Measurements from ENCODE around the gene BCL3. TPM values are rescaled to one million over a fixed set of nuclear protein-coding genes. Genes with fewer than 3 reads are reported as not detected.

The BCL3 gene
- total and polyA plus RNA-seq, 2 experiments from 2014 or later: 11.3 to 24.6 TPM

- H3K9ac ChIP-seq: peak overlapping the region; percentile 84
- peaks cover 48% of the 10 kb centered on the region for H3K79me2 ChIP-seq (ENCODE audit: insufficient read depth)
- H3K4me3 ChIP-seq: no peak overlapping the region
- in situ Hi-C loops (cut with MboI): no loop called here
- 75 to 80% methylated on average over 4 of the region's 4 CpGs for WGBS, 2 experiments (ENCODE audit: low coverage in 1 of 2, low lambda C conversion rate in 2 of 2, missing lambda C conversion rate in 2 of 2)
- 0 out of 2 replicates have a peak overlapping the region, but pooled peaks have one; percentile 88 for H3K27ac ChIP-seq
- H3K4me2 ChIP-seq (ENCODE audit: unreplicated experiment): peak overlapping the region; percentile 89
- H3K4me1 ChIP-seq (ENCODE audit: insufficient read depth): peaks cover 44% of the 10 kb centered on the region
- no peaks in the 10 kb centered on the region for H3K27me3 ChIP-seq (replicated peaks; ENCODE audit: insufficient read depth)
- no peak overlapping the region for H2AFZ ChIP-seq
- DNase-seq: no peak
- no peaks in the 10 kb centered on the region for H3K9me2 ChIP-seq (ENCODE audit: insufficient read depth)
- H4K20me1 ChIP-seq (ENCODE audit: insufficient read depth): no peaks in the 10 kb centered on the region
- TF ChIP-seq EZH2 (IDR thresholded peaks at IDR 0.05; ENCODE audit: insufficient read depth, poor library complexity, severe bottlenecking) (no peak), EZH2phosphoT487 (IDR thresholded peaks at IDR 0.05; ENCODE audit: insufficient read depth, low read depth) (no peak)
- H3F3A ChIP-seq (ENCODE audit: insufficient read depth): peaks cover 37% of the 10 kb centered on the region
- no peaks in the 10 kb centered on the region for H3K9me3 ChIP-seq (ENCODE audit: low read depth)
- peaks cover 35% of the 10 kb centered on the region for H3K36me3 ChIP-seq (ENCODE audit: low read depth)
Measured at GRCh38 chr19:44755219-44755618, 6.7 kb downstream of the BCL3 start.

- H3K9ac ChIP-seq: no peak overlapping the region
- TF ChIP-seq EZH2phosphoT487 (IDR thresholded peaks at IDR 0.05; ENCODE audit: insufficient read depth, low read depth) (no peak), EZH2 (IDR thresholded peaks at IDR 0.05; ENCODE audit: insufficient read depth, poor library complexity, severe bottlenecking) (no peak)
- peaks cover 42% of the 10 kb centered on the region for H3K4me1 ChIP-seq (ENCODE audit: insufficient read depth)
- peaks cover 35% of the 10 kb centered on the region for H3K36me3 ChIP-seq (ENCODE audit: low read depth)
- H3K27me3 ChIP-seq (replicated peaks; ENCODE audit: insufficient read depth): no peaks in the 10 kb centered on the region
- peaks cover 38% of the 10 kb centered on the region for H3K79me2 ChIP-seq (ENCODE audit: insufficient read depth)
- no peaks in the 10 kb centered on the region for H3K9me2 ChIP-seq (ENCODE audit: insufficient read depth)
- DNase-seq: no peak
- no peak overlapping the region for H3K27ac ChIP-seq
- H3K4me2 ChIP-seq (ENCODE audit: unreplicated experiment): no peak overlapping the region
- no peaks in the 10 kb centered on the region for H3K9me3 ChIP-seq (ENCODE audit: low read depth)
- no peak overlapping the region for H3K4me3 ChIP-seq
- WGBS, 2 experiments (ENCODE audit: low coverage in 1 of 2, low lambda C conversion rate in 2 of 2, missing lambda C conversion rate in 2 of 2): 87 to 88% methylated on average over 5 to 7 of the region's 7 CpGs
- H3F3A ChIP-seq (ENCODE audit: insufficient read depth): peaks cover 43% of the 10 kb centered on the region
- H4K20me1 ChIP-seq (ENCODE audit: insufficient read depth): no peaks in the 10 kb centered on the region
- H2AFZ ChIP-seq: no peak overlapping the region
- in situ Hi-C loops (cut with MboI): no loop called here
Measured at GRCh38 chr19:44756089-44756562, 7.6 kb downstream of the BCL3 start.

- TF ChIP-seq EZH2phosphoT487 (IDR thresholded peaks at IDR 0.05; ENCODE audit: insufficient read depth, low read depth) (no peak), EZH2 (IDR thresholded peaks at IDR 0.05; ENCODE audit: insufficient read depth, poor library complexity, severe bottlenecking) (no peak)
- 78 to 87% methylated on average over 31 to 51 of the region's 53 CpGs for WGBS, 2 experiments (ENCODE audit: low coverage in 1 of 2, low lambda C conversion rate in 2 of 2, missing lambda C conversion rate in 2 of 2)
- no peak for DNase-seq
- Histone ChIP-seq H3K9me2 (ENCODE audit: insufficient read depth) (no peaks in the 10 kb centered on the region), H3F3A (ENCODE audit: insufficient read depth) (peaks cover 45% of the 10 kb centered on the region), H2AFZ (no peak overlapping the region), H3K4me2 (ENCODE audit: unreplicated experiment) (no peak overlapping the region), H3K9me3 (ENCODE audit: low read depth) (no peaks in the 10 kb centered on the region), H4K20me1 (ENCODE audit: insufficient read depth) (no peaks in the 10 kb centered on the region), H3K4me3 (no peak overlapping the region), H3K9ac (no peak overlapping the region), H3K27me3 (replicated peaks; ENCODE audit: insufficient read depth) (no peaks in the 10 kb centered on the region), H3K4me1 (ENCODE audit: insufficient read depth) (peaks cover 35% of the 10 kb centered on the region), H3K36me3 (ENCODE audit: low read depth) (peaks cover 29% of the 10 kb centered on the region), H3K27ac (no peak overlapping the region), H3K79me2 (ENCODE audit: insufficient read depth) (peaks cover 28% of the 10 kb centered on the region)
- in situ Hi-C loops (cut with MboI): no loop called here
Measured at GRCh38 chr19:44757057-44757734, 8.7 kb downstream of the BCL3 start.

- Histone ChIP-seq H3K4me3 (no peak overlapping the region), H3F3A (ENCODE audit: insufficient read depth) (peaks cover 38% of the 10 kb centered on the region), H4K20me1 (ENCODE audit: insufficient read depth) (no peaks in the 10 kb centered on the region), H3K9me3 (ENCODE audit: low read depth) (no peaks in the 10 kb centered on the region), H3K79me2 (ENCODE audit: insufficient read depth) (peaks cover 21% of the 10 kb centered on the region), H3K36me3 (ENCODE audit: low read depth) (peaks cover 23% of the 10 kb centered on the region), H3K9me2 (ENCODE audit: insufficient read depth) (no peaks in the 10 kb centered on the region), H3K4me2 (ENCODE audit: unreplicated experiment) (no peak overlapping the region), H3K27ac (no peak overlapping the region), H3K9ac (no peak overlapping the region), H3K4me1 (ENCODE audit: insufficient read depth) (peaks cover 31% of the 10 kb centered on the region), H3K27me3 (replicated peaks; ENCODE audit: insufficient read depth) (no peaks in the 10 kb centered on the region), H2AFZ (no peak overlapping the region)
- in situ Hi-C loops (cut with MboI): no loop called here
- WGBS, 2 experiments (ENCODE audit: low coverage in 1 of 2, low lambda C conversion rate in 2 of 2, missing lambda C conversion rate in 2 of 2): 88 to 89% methylated on average over 46 to 68 of the region's 68 CpGs
- no peak for DNase-seq
- TF ChIP-seq EZH2phosphoT487 (IDR thresholded peaks at IDR 0.05; ENCODE audit: insufficient read depth, low read depth) (no peak), EZH2 (IDR thresholded peaks at IDR 0.05; ENCODE audit: insufficient read depth, poor library complexity, severe bottlenecking) (no peak)
Measured at GRCh38 chr19:44757735-44758505, 9.4 kb downstream of the BCL3 start.

All from GM23248 (cell line).